Skin epidermis (tissue), 12 donors: Measurements from ENCODE around the gene HDLBP.
"Not testable (repeated sequence)": the region's sequence is repeated elsewhere in the genome, so short reads cannot be mapped to it uniquely, and the experiment has no call there.

ENCODE experiments used
- H3K27ac ChIP-seq, 21 experiments: fragments of 200-600 bp; sonication (generic) in 11 of 21; one replicate each; pipeline ENCODE4 v1.5.0; 2020; ENCODE audit warnings: mild to moderate bottlenecking in 3 of 21, inconsistent platforms in 2 of 21, moderate library complexity in 2 of 21
- H3K4me3 ChIP-seq, 7 experiments: fragments of 200-600 bp; sonication (generic) in 2 of 7; one replicate each; pipeline ENCODE4 v1.5.0; 2020; ENCODE audit warnings: inconsistent platforms in 2 of 7, mild to moderate bottlenecking in 2 of 7, moderate library complexity in 1 of 7

The HDLBP gene

GRCh38 chr2:241203218-241204009 is 112.1 kb downstream of the HDLBP start:
- Histone ChIP-seq H3K4me3 (no peak overlapping the region), H3K27ac (no peak overlapping the region)

- Histone ChIP-seq H3K27ac (no peak overlapping the region), H3K4me3 (no peak overlapping the region)
These were observed 112.8 kb downstream of the HDLBP start for GRCh38 chr2:241202681-241203080.

GRCh38 chr2:241202268-241202585 is 113.2 kb downstream of the HDLBP start:
- H3K4me3 ChIP-seq, result no peak overlapping the region
- H3K27ac ChIP-seq, result no peak overlapping the region

- H3K4me3 ChIP-seq, result no peak overlapping the region
- H3K27ac ChIP-seq, result no peak overlapping the region
These were observed 113.8 kb downstream of the HDLBP start for GRCh38 chr2:241201445-241202267.

- no peak overlapping the region for H3K27ac ChIP-seq
These were observed 114.6 kb downstream of the HDLBP start for GRCh38 chr2:241200822-241201395.

GRCh38 chr2:241199897-241200821 is 115.3 kb downstream of the HDLBP start:
- H3K27ac ChIP-seq, result no peak overlapping the region

More at GRCh38 chr2:241200822-241201395, 114.6 kb downstream of the HDLBP start:
- no peak overlapping the region for H3K4me3 ChIP-seq

GRCh38 chr2:241199286-241199685 is 116.2 kb downstream of the HDLBP start:
- H3K27ac ChIP-seq, result no peak overlapping the region

More at GRCh38 chr2:241199897-241200821, 115.3 kb downstream of the HDLBP start:
- H3K4me3 ChIP-seq, result no peak overlapping the region

GRCh38 chr2:241198381-241199279 is 116.8 kb downstream of the HDLBP start:
- Histone ChIP-seq H3K27ac (no peak overlapping the region), H3K4me3 (no peak overlapping the region)

More at GRCh38 chr2:241199286-241199685, 116.2 kb downstream of the HDLBP start:
- no peak overlapping the region for H3K4me3 ChIP-seq

- H3K4me3 ChIP-seq, result no peak overlapping the region
- H3K27ac ChIP-seq, result no peak overlapping the region
These were observed 117.5 kb downstream of the HDLBP start for GRCh38 chr2:241197947-241198346.

- H3K27ac ChIP-seq, H3K4me3 ChIP-seq: not testable (repeated sequence)
These were observed 118.2 kb downstream of the HDLBP start for GRCh38 chr2:241197246-241197645.

- H3K4me3 ChIP-seq, result no peak overlapping the region
These were observed 119.9 kb downstream of the HDLBP start for GRCh38 chr2:241195506-241196130.

GRCh38 chr2:241194811-241195210 is 120.7 kb downstream of the HDLBP start:
- H3K27ac ChIP-seq, result no peak overlapping the region
- no peak overlapping the region for H3K4me3 ChIP-seq

More at GRCh38 chr2:241195506-241196130, 119.9 kb downstream of the HDLBP start:
- no peak overlapping the region for H3K27ac ChIP-seq

- H3K4me3 ChIP-seq, result no peak overlapping the region
These were observed 122.2 kb downstream of the HDLBP start for GRCh38 chr2:241193271-241193670.

GRCh38 chr2:241191081-241191480 is 124.4 kb downstream of the HDLBP start:
- no peak overlapping the region for H3K27ac ChIP-seq
- no peak overlapping the region for H3K4me3 ChIP-seq

More at GRCh38 chr2:241193271-241193670, 122.2 kb downstream of the HDLBP start:
- H3K27ac ChIP-seq, result no peak overlapping the region

GRCh38 chr2:241190291-241190981 is 125.0 kb downstream of the HDLBP start:
- Histone ChIP-seq H3K27ac (no peak overlapping the region), H3K4me3 (no peak overlapping the region)

- Histone ChIP-seq H3K4me3 (no peak overlapping the region), H3K27ac (no peak overlapping the region)
These were observed 125.6 kb downstream of the HDLBP start for GRCh38 chr2:241189856-241190201.

GRCh38 chr2:241189093-241189855 is 126.2 kb downstream of the HDLBP start:
- H3K4me3 ChIP-seq, result no peak overlapping the region
- H3K27ac ChIP-seq, result no peak overlapping the region
